ENCODE measurements around the gene LPCAT3. TPM values are rescaled to one million over a fixed set of nuclear protein-coding genes. Genes with fewer than 3 reads are reported as not detected.

LPCAT3 gene
- total RNA-seq, 2 experiments from 2014 or later = 18.3 to 20.5 TPM

DNA sequence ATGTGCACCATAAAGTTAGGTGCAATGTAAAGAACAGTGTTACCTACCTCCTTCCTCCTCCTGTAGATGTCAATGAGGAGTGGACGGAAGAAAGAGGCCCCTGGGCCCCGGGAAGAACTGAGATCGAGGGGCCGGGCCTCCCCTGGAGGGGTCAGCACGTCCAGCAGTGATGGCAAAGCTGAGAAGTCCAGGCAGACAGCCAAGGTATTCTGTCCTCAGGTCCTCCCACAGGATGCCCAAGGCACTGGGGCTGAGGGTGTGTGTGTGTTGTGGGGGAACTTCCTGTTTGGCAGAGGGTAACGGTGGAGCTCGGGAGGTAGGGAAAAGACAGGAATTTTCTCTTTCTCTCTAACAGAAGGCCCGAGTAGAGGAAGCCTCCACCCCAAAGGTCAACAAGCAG, 84.2 kb downstream of the LPCAT3 start:
- DNase-seq = no peak
- Mint-ChIP-seq H3K9me3 (no peaks in the 10 kb centered on the region), H3K36me3 (peaks cover 18% of the 10 kb centered on the region), H3K27me3 (no peaks in the 10 kb centered on the region), H3K4me3 (no peak overlapping the region), H3K4me1 (ENCODE audit: low read depth) (peaks cover 65% of the 10 kb centered on the region), H3K27ac (peak overlapping the region; percentile 61)
- intact Hi-C loops (cut with micrococcal nuclease) = no loop called here
- CTCF ChIA-PET = interaction anchor here (0.8 to 2.7 kb wide), 6 partner anchors 8 to 62 kb away, joined by 3 to 10 read pairs (median 4); partner anchors contain the start of genes C12orf57 and RNU7-1
- POLR2A ChIA-PET = interaction anchor here (0.9 to 1.0 kb wide), 2 partner anchors 9 to 10 kb away, joined by 3 to 5 read pairs; partner anchors contain the start of genes C12orf57 and RNU7-1

- intact Hi-C loops (cut with micrococcal nuclease) = no loop called here
- Mint-ChIP-seq H3K4me3 (no peak overlapping the region), H3K9me3 (no peaks in the 10 kb centered on the region), H3K27me3 (no peaks in the 10 kb centered on the region), H3K4me1 (ENCODE audit: low read depth) (peaks cover 68% of the 10 kb centered on the region), H3K27ac (peak overlapping the region; percentile 83), H3K36me3 (peaks cover 20% of the 10 kb centered on the region)
- DNase-seq = no peak
- ChIA-PET POLR2A (interaction anchor here (2.7 kb wide), 1 partner anchor 11 kb away, joined by 14 read pairs; the partner anchor contains the start of genes C12orf57 and RNU7-1), CTCF (interaction anchor here (1.2 to 2.7 kb wide), 3 partner anchors 8 to 32 kb away, joined by 3 to 10 read pairs (median 8); no protein-coding TSS in a partner anchor)
Measured at GRCh38 chr12:6932766-6933165, 85.5 kb downstream of the LPCAT3 start.

DNA sequence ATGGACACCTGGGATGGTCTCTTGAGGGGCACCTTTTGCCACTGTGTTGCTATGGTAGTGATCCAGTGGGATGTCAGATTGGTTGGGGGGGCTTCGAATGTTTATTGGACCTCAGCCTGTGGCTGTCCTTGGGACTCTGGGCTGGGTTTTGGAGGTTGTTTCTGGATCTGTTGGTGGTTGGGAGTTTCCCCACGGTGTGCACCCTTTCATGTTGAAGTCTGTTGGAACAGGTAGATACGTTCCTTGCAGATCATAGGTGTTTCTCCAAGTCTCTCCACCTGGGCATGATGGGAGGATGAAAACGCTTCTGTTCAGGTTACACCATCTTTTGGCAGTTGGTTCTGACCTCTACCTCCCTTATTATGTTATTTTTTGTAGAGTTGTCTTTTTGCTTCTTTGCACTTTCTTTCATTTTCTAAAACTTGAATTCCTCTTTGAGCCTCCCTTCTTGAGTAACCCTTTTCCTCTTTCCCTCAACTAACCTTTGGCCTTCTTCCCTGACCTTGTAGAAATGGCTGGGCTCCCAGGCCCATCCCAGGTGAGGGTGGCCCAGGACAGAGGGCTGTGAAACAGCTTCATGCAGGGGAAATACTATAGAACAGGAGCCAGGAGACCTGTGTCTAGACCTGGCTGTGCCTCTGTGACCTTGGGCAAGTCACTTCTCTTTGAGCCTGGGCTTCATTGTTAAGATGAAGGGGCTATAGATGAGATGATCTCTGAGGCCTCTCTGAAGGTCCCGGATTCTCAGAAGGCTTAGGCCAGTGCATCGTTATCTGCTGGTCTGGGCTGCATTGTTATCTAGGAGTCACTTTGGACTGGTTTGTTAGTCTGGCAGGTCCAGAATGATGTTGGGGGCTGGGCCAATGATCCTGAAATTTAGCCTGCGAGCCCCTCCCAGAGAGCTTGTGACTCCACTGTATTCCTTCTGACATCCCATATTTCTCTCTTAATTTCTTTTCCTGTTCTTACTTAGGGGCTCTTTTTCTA, 88.5 kb downstream of the LPCAT3 start:
- H3K4me3 Mint-ChIP-seq = peak overlapping the region; percentile 84
- no peaks in the 10 kb centered on the region for H3K27me3 Mint-ChIP-seq
- DNase-seq = no peak
- H3K27ac Mint-ChIP-seq = peak overlapping the region; percentile 89
- H3K9me3 Mint-ChIP-seq = no peaks in the 10 kb centered on the region
- peaks cover 5% of the 10 kb centered on the region for H3K36me3 Mint-ChIP-seq
- peaks cover 72% of the 10 kb centered on the region for H3K4me1 Mint-ChIP-seq (ENCODE audit: low read depth)
- POLR2A ChIA-PET = interaction anchor here (1.2 to 2.7 kb wide), 4 partner anchors 8 to 22 kb away, joined by 5 to 28 read pairs (median 11); partner anchors contain the start of genes C12orf57 and RNU7-1
- CTCF ChIA-PET = interaction anchor here (0.9 to 2.2 kb wide), 7 partner anchors 8 to 77 kb away, joined by 3 to 12 read pairs (median 4); partner anchors contain the start of gene SPSB2
- intact Hi-C loops (cut with micrococcal nuclease) = no loop called here

- H3K27ac Mint-ChIP-seq = peak overlapping the region; percentile 89
- H3K4me1 Mint-ChIP-seq (ENCODE audit: low read depth) = peaks cover 74% of the 10 kb centered on the region
- ChIA-PET CTCF (interaction anchor here (0.6 to 2.2 kb wide), 8 partner anchors 9 to 76 kb away, joined by 3 to 12 read pairs (median 4); partner anchors contain the start of genes C12orf57 and RNU7-1), POLR2A (interaction anchor here (1.1 to 2.7 kb wide), 6 partner anchors 9 to 56 kb away, joined by 3 to 28 read pairs (median 6); partner anchors contain the start of genes C12orf57, RNU7-1 and SPSB2)
- no peaks in the 10 kb centered on the region for H3K27me3 Mint-ChIP-seq
- peaks cover 3% of the 10 kb centered on the region for H3K36me3 Mint-ChIP-seq
- DNase-seq = no peak
- H3K9me3 Mint-ChIP-seq = no peaks in the 10 kb centered on the region
- H3K4me3 Mint-ChIP-seq = peak overlapping the region; percentile 84
- intact Hi-C loops (cut with micrococcal nuclease) = loop anchor here (1.0 kb wide), 1 partner anchor 7 kb away; no protein-coding TSS in a partner anchor
Measured at GRCh38 chr12:6928703-6929407, 89.4 kb downstream of the LPCAT3 start.

- Mint-ChIP-seq H3K27ac (peak overlapping the region; percentile 89), H3K4me3 (peak overlapping the region; percentile 84), H3K27me3 (no peaks in the 10 kb centered on the region), H3K36me3 (peaks cover 3% of the 10 kb centered on the region), H3K9me3 (no peaks in the 10 kb centered on the region), H3K4me1 (ENCODE audit: low read depth) (peaks cover 69% of the 10 kb centered on the region)
- DNase-seq = no peak
- CTCF ChIA-PET = interaction anchor here (0.6 to 2.2 kb wide), 7 partner anchors 10 to 75 kb away, joined by 3 to 12 read pairs (median 3); partner anchors contain the start of genes C12orf57 and RNU7-1
- intact Hi-C loops (cut with micrococcal nuclease) = loop anchor here (1.0 kb wide), 1 partner anchor 8 kb away; no protein-coding TSS in a partner anchor
- POLR2A ChIA-PET = interaction anchor here (1.1 to 2.7 kb wide), 6 partner anchors 10 to 56 kb away, joined by 3 to 28 read pairs (median 6); partner anchors contain the start of genes C12orf57, RNU7-1 and SPSB2
Measured at GRCh38 chr12:6928022-6928702, 90.1 kb downstream of the LPCAT3 start.

GRCh38 chr12:6927379-6928021, 90.8 kb downstream of the LPCAT3 start, which contains the start of gene ATN1:
Gene ATN1, plus strand, starts transcription at chr12:6927959. Its CDS starts 6,043 bp downstream, at chr12:6934002.
- DNase-seq = peak; percentile 61
- POLR2A ChIA-PET = interaction anchor here (1.0 to 4.7 kb wide), 8 partner anchors 9 to 55 kb away, joined by 3 to 39 read pairs (median 12); partner anchors contain the start of genes C12orf57, RNU7-1 and SPSB2

More at GRCh38 chr12:6927379-6928021, 90.8 kb downstream of the LPCAT3 start, which contains the start of gene ATN1:
- Mint-ChIP-seq H3K4me1 (ENCODE audit: low read depth) (peaks cover 64% of the 10 kb centered on the region), H3K36me3 (peaks cover 7% of the 10 kb centered on the region), H3K27ac (peak within 1 kb of the TSS; percentile 89), H3K4me3 (peak within 1 kb of the TSS; percentile 84), H3K27me3 (no peaks in the 10 kb centered on the region), H3K9me3 (no peaks in the 10 kb centered on the region)
- CTCF ChIA-PET = interaction anchor here (0.8 to 4.8 kb wide), 7 partner anchors 11 to 181 kb away, joined by 3 to 42 read pairs (median 7); partner anchors contain the start of genes C12orf57, ENO2, RNU7-1 and SPSB2
- intact Hi-C loops (cut with micrococcal nuclease) = loop anchor here (1.0 kb wide), 1 partner anchor 9 kb away; no protein-coding TSS in a partner anchor

Small RNAs within 50 kb of the gene (microRNA-seq; reads per million reads assigned to microRNA genes)
- gene MIR141 (ENCODE audit: borderline microRNAs expressed, borderline number of aligned reads, borderline replicate concordance) (62.1 reads per million, percentile 60 among the genes with 10 or more reads in this experiment), gene MIR200C (ENCODE audit: borderline microRNAs expressed, borderline number of aligned reads, borderline replicate concordance) (400 reads per million, percentile 80 among the genes with 10 or more reads in this experiment)

Other genes with a start within 250 kb of the LPCAT3 start
- 100 to 1,000 TPM; 169 to 172 TPM for gene LAG3, start 246.0 kb downstream of the LPCAT3 start, total RNA-seq
- gene CD4, start 228.9 kb downstream of the LPCAT3 start, total RNA-seq = 100 to 1,000 TPM; 290 to 300 TPM
- under 1 TPM in 1 of 2 experiments, not detected in 1; 0.31 TPM for gene GPR162, start 196.7 kb downstream of the LPCAT3 start, total RNA-seq
- 1 to 10 TPM; 2.5 to 2.7 TPM for gene P3H3, start 190.1 kb downstream of the LPCAT3 start, total RNA-seq
- under 1 TPM; 0.22 to 0.78 TPM for gene GNB3, start 177.6 kb downstream of the LPCAT3 start, total RNA-seq
- gene CDCA3, start 167.2 kb downstream of the LPCAT3 start, total RNA-seq = 10 to 100 TPM; 80.3 to 87.8 TPM
- 100 to 1,000 TPM; 125 to 130 TPM for gene USP5, start 166.3 kb downstream of the LPCAT3 start, total RNA-seq
- 1,000 to 10,000 TPM; 1,432 to 1,495 TPM for gene TPI1, start 150.9 kb downstream of the LPCAT3 start, total RNA-seq
- gene SPSB2, start 145.2 kb downstream of the LPCAT3 start, total RNA-seq = 1 to 10 TPM; 3.8 to 4.7 TPM
- gene LRRC23, start 113.7 kb downstream of the LPCAT3 start, total RNA-seq = 1 to 10 TPM; 6.8 to 7.8 TPM
- gene ENO2, start 103.9 kb downstream of the LPCAT3 start, total RNA-seq = 100 to 1,000 TPM; 185 to 193 TPM
- 10 to 100 TPM; 34.8 to 37.8 TPM for gene ATN1, start 90.5 kb downstream of the LPCAT3 start, total RNA-seq
- gene RNU7-1, start 74.7 kb downstream of the LPCAT3 start, total RNA-seq = not detected
- gene C12orf57, start 74.5 kb downstream of the LPCAT3 start, total RNA-seq = 100 to 1,000 TPM; 257 to 272 TPM
- gene PTPN6, start 67.1 kb downstream of the LPCAT3 start, total RNA-seq = 100 to 1,000 TPM; 321 to 324 TPM
- 100 to 1,000 TPM; 334 to 346 TPM for gene PHB2, start 47.8 kb downstream of the LPCAT3 start, total RNA-seq
- gene EMG1, start 47.6 kb downstream of the LPCAT3 start, total RNA-seq = 10 to 100 TPM; 76.5 to 81.5 TPM
- 1 to 10 TPM; 1.7 to 2.0 TPM for gene C1S, start 42.2 kb upstream of the LPCAT3 start, total RNA-seq
- 1 to 10 TPM; 1.4 to 2.2 TPM for gene C1R, start 74.0 kb upstream of the LPCAT3 start, total RNA-seq
- gene C1RL, start 90.7 kb upstream of the LPCAT3 start, total RNA-seq = 10 to 100 TPM; 17.1 to 22.6 TPM
- gene RBP5, start 110.4 kb upstream of the LPCAT3 start, total RNA-seq = under 1 TPM in 1 of 2 experiments, not detected in 1; 0.21 TPM
- gene CLSTN3, start 111.9 kb upstream of the LPCAT3 start, total RNA-seq = 10 to 100 TPM; 40.1 to 44.7 TPM
- 10 to 100 TPM; 26.0 to 27.9 TPM for gene PEX5, start 171.2 kb upstream of the LPCAT3 start, total RNA-seq

Data from activated CD4-positive, alpha-beta memory T cell treated with anti-CD3 and anti-CD28 coated beads for 36 hours (primary cell).